ENCODE results near the gene PLEKHG1.

Gene PLEKHG1

GRCh38 chr6:150622476-150622875 lies 22.8 kb downstream of the PLEKHG1 start:
- Histone ChIP-seq H3K4me3 (ENCODE audit: low read length) (peak overlapping the region; percentile 27), H3K79me2 (ENCODE audit: low read length) (peaks cover 85% of the 10 kb centered on the region), H3K36me3 (replicated peaks; ENCODE audit: low read depth, low read length) (peaks cover 12% of the 10 kb centered on the region), H2AFZ (ENCODE audit: low read depth, low read length) (no peak overlapping the region), H3K27me3 (ENCODE audit: low read depth, low read length) (no peaks in the 10 kb centered on the region), H3K27ac (ENCODE audit: low read length) (peak overlapping the region; percentile 93), H4K20me1 (ENCODE audit: insufficient read depth, low read length) (no peaks in the 10 kb centered on the region), H3K9me3 (ENCODE audit: insufficient read depth, low read length) (peaks cover 27% of the 10 kb centered on the region; the same call in 1 of the 2 replicates), H3K4me1 (ENCODE audit: low read length) (peaks cover 85% of the 10 kb centered on the region), H3K9ac (ENCODE audit: low read length) (peak overlapping the region; percentile 75), H3K4me2 (ENCODE audit: low read length) (peak overlapping the region; percentile 62)
- TF ChIP-seq EZH2phosphoT487 (IDR thresholded peaks at IDR 0.05; ENCODE audit: low read depth) (no peak), CTCF (IDR thresholded peaks at IDR 0.05; ENCODE audit: low read depth, low read length) (no peak)

DNA sequence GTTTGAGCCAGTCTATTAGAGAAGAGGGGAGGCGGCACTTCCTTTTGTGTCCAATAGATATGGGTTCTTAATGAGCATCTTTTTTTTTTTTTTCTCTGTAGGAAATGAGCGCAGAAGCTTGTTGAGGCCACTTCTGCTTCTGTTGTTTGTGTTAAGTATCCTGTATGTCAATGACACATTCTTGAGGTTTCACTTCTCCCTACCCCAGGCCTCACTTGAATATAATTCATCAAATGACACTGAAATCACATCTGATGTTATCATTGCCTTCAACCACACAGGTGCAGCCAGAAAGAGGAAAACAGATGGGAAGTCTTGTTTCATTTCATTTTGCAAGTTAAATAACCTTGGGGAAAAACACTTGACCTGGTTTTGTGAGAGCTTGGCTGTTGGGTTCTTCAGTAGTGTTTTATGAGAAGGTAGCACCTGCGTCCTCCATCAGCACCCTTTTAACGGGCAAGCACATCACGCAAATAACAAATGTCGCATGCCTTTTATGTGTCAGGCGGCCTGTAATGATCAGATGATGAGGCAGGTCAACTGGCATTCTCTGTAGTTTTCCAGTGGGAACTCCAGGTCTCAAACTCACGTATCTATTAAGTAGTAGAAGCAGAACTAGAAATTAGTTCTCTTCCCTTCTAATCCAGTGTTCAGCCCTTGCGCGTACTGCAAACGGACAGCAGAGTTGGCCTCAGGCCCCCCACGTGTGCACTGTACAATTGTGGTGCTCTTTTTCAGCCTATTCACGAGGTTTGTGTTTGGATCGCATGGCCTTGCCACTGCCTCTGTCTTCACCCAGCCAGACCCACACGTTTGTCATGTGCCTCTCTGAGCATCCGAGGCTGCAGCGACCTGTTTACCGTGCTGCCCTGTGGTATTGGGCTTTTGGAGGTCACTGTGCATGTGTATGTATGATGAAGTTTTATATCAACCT lies 23.5 kb downstream of the PLEKHG1 start:
- peaks cover 85% of the 10 kb centered on the region for H3K79me2 ChIP-seq (ENCODE audit: low read length)

DNA sequence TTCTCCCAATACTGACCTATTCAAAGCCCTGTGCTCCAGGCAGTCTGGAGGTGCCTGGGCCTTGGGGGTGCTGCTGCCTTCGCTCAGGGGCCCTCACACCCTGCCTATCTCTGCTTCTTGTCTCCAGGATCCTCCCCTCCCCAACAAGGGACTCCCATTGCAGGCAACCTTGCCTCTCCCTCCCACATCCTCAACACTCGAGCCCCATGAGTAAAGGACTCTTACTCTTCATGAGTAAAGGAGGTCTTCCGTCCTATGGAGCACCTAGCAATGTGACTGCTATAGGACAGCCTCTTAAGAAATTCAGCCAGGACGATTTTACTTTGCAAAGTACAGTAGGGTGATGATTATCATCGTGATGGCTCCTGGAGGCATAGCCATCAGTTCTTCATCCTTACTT lies 24.5 kb downstream of the PLEKHG1 start:
- H3K36me3 ChIP-seq (replicated peaks; ENCODE audit: low read depth, low read length) = peaks cover 12% of the 10 kb centered on the region
- no peak overlapping the region for H2AFZ ChIP-seq (ENCODE audit: low read depth, low read length)
- peaks cover 27% of the 10 kb centered on the region; the same call in 1 of the 2 replicates for H3K9me3 ChIP-seq (ENCODE audit: insufficient read depth, low read length)
- no peaks in the 10 kb centered on the region for H4K20me1 ChIP-seq (ENCODE audit: insufficient read depth, low read length)
- H3K4me2 ChIP-seq (ENCODE audit: low read length) = peak overlapping the region; percentile 74
- peaks cover 86% of the 10 kb centered on the region for H3K79me2 ChIP-seq (ENCODE audit: low read length)
- no peaks in the 10 kb centered on the region for H3K27me3 ChIP-seq (ENCODE audit: low read depth, low read length)
- H3K4me1 ChIP-seq (ENCODE audit: low read length) = peaks cover 94% of the 10 kb centered on the region
- TF ChIP-seq CTCF (IDR thresholded peaks at IDR 0.05; ENCODE audit: low read depth, low read length) (no peak), EZH2phosphoT487 (IDR thresholded peaks at IDR 0.05; ENCODE audit: low read depth) (no peak)
- peak overlapping the region; percentile 93 for H3K9ac ChIP-seq (ENCODE audit: low read length)
- H3K4me3 ChIP-seq (ENCODE audit: low read length) = peak overlapping the region; percentile 44; the same call in 1 of the 2 replicates
- H3K27ac ChIP-seq (ENCODE audit: low read length) = peak overlapping the region; percentile 99

More for the DNA sequence above, 23.5 kb downstream of the PLEKHG1 start:
- Histone ChIP-seq H3K27me3 (ENCODE audit: low read depth, low read length) (no peaks in the 10 kb centered on the region), H3K9ac (ENCODE audit: low read length) (peak overlapping the region; percentile 93), H3K9me3 (ENCODE audit: insufficient read depth, low read length) (peaks cover 27% of the 10 kb centered on the region; the same call in 1 of the 2 replicates), H2AFZ (ENCODE audit: low read depth, low read length) (no peak overlapping the region), H3K4me2 (ENCODE audit: low read length) (peak overlapping the region; percentile 74), H3K4me3 (ENCODE audit: low read length) (peak overlapping the region; percentile 44), H4K20me1 (ENCODE audit: insufficient read depth, low read length) (no peaks in the 10 kb centered on the region), H3K36me3 (replicated peaks; ENCODE audit: low read depth, low read length) (peaks cover 12% of the 10 kb centered on the region), H3K27ac (ENCODE audit: low read length) (peak overlapping the region; percentile 99), H3K4me1 (ENCODE audit: low read length) (peaks cover 85% of the 10 kb centered on the region)
- TF ChIP-seq EZH2phosphoT487 (IDR thresholded peaks at IDR 0.05; ENCODE audit: low read depth) (no peak), CTCF (IDR thresholded peaks at IDR 0.05; ENCODE audit: low read depth, low read length) (no peak)

- Histone ChIP-seq H3K4me3 (ENCODE audit: low read length) (no peak overlapping the region), H3K27ac (ENCODE audit: low read length) (peak overlapping the region; percentile 99), H3K4me1 (ENCODE audit: low read length) (peaks cover 91% of the 10 kb centered on the region), H3K9ac (ENCODE audit: low read length) (no peak overlapping the region), H2AFZ (ENCODE audit: low read depth, low read length) (no peak overlapping the region), H3K27me3 (ENCODE audit: low read depth, low read length) (no peaks in the 10 kb centered on the region), H3K36me3 (replicated peaks; ENCODE audit: low read depth, low read length) (peaks cover 6% of the 10 kb centered on the region), H4K20me1 (ENCODE audit: insufficient read depth, low read length) (no peaks in the 10 kb centered on the region), H3K9me3 (ENCODE audit: insufficient read depth, low read length) (peaks cover 20% of the 10 kb centered on the region; the same call in 1 of the 2 replicates), H3K79me2 (ENCODE audit: low read length) (peaks cover 86% of the 10 kb centered on the region), H3K4me2 (ENCODE audit: low read length) (no peak overlapping the region)
- TF ChIP-seq EZH2phosphoT487 (IDR thresholded peaks at IDR 0.05; ENCODE audit: low read depth) (no peak), CTCF (IDR thresholded peaks at IDR 0.05; ENCODE audit: low read depth, low read length) (no peak)
Measured at GRCh38 chr6:150625927-150626326, 26.2 kb downstream of the PLEKHG1 start.

All from OCI-LY3 (cell line).